Measurements from ENCODE around the gene RTL9.

GRCh38 chrX:110338935-110339334 lies 19.7 kb upstream of the RTL9 start:
- TF ChIP-seq POLR2AphosphoS5 (IDR thresholded peaks at IDR 0.05; ENCODE audit: low read depth, low read length): no peak
- no peak for TF ChIP-seq CTCF (IDR thresholded peaks at IDR 0.05)
- no peak for TF ChIP-seq TCF7L2 (IDR thresholded peaks at IDR 0.05; ENCODE audit: low read depth, low read length)
- no peak for TF ChIP-seq REST (IDR thresholded peaks at IDR 0.05; ENCODE audit: insufficient read depth in 1 of 2, low read depth in 2 of 2, low read length in 1 of 2)
